GM18867 (cell line): Measurements from ENCODE around the gene KLK15.

Experiments used
- ATAC-seq: cut with Tn5 transposase; IDR thresholded peaks from one replicate; pipeline ENCODE4 v1.9.1; 2021; ENCODE audit warnings: mild to moderate bottlenecking, moderate library complexity; ENCODE audit not compliant: unreplicated experiment

Gene KLK15

DNA sequence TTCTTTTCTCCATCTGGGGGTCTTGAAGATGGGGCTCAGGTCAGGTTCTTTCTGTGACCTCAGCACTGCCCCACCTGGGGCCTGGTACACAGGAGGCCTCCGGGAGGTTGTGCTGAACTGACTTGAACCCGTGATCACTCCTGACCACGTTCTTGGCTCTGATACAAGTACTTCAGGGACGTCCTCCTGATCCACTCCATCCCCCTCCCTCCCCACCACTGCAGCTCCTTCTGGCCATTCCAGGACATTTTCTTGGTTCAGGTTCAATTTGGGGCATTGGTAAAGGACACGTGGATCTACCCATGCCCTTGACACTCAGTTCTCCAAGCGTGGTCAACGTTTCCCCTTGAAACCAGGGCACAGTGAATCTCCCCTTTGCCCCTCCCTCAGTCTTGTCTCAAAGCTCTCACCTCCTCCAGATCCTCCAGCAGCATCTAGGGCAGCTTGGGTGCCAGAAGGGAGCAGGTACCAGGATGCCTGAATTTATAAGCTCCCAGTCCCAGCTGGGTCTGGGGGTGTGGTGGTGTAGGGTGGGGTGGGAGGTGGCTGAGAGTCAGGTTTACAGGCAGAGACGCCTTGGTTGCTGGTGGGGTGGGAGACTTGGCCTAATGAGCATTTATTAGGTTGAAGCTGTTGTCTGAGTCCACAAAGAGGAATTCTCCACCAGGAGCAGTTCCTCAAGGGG lies at the start of gene KLK15:
Gene KLK15 (minus strand): TSS at position 458 of the 685 bp plus-strand sequence. CDS start 2,082 bp downstream, outside the sequence.
- no peak for ATAC-seq

- no peak for ATAC-seq
These were observed 48.8 kb upstream of the KLK15 start for GRCh38 chr19:50882188-50882587.

GRCh38 chr19:50880241-50880640 lies 46.9 kb upstream of the KLK15 start:
- no peak for ATAC-seq

GRCh38 chr19:50878851-50879250 lies 45.5 kb upstream of the KLK15 start:
- ATAC-seq, result no peak

GRCh38 chr19:50877338-50877737 lies 44.0 kb upstream of the KLK15 start:
- no peak for ATAC-seq

DNA sequence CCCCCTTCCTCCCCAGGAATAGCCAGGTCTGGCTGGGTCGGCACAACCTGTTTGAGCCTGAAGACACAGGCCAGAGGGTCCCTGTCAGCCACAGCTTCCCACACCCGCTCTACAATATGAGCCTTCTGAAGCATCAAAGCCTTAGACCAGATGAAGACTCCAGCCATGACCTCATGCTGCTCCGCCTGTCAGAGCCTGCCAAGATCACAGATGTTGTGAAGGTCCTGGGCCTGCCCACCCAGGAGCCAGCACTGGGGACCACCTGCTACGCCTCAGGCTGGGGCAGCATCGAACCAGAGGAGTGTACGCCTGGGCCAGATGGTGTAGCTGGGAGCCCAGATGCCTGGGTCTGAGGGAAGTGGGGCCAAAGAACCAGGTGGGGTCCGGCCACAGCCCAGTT lies 43.1 kb upstream of the KLK15 start:
- ATAC-seq, result no peak

DNA sequence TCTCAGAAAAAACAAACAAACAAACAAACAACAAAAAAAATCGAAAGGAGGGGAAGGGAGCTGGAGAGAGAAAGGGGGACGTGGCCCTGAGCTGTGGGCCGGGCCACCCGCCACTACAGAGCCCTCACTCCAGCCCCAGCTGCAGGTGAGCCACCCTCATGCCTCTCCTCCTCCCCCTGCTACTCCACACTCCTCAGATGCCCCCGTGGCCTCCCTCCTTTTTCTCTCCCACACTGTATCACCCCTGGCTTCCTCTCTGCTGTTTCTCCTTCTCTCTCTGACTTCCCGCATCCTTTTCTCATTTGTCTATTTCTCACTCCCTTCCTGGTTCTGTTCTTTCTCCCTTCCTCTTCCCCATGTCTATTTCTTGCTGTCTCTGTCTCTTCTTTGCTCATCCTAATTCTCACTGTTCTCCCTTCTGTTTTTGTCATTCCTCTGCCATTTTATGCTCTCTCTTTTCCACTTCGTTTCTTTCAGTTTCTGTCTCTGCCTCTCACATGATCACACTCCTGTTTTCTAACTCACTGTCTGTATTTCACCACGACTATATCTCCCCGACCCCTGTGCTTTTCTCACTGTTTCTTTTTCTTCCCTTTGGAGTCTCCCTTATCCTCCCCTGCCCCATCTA lies 42.5 kb upstream of the KLK15 start:
- no peak for ATAC-seq

DNA sequence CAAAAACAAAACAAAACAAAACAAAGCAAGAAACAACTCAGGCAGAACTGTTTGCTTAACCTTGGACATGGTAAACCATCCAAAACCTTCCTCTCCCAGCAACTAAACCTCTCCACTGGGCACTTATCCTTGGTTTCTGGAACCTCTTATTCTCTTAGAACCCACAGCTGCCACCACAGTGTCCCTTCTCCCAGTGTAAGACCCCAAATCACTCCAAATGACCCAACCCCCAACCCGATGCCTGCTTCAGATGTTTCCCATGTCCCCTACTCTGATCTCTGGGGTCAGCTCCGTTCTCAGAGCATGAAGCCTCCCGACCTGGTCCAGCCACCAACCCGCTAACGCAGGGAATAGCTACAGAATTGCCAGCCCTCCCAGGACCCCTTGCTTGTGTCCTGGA lies 40.8 kb upstream of the KLK15 start:
- no peak for ATAC-seq

- ATAC-seq, result no peak
These were observed 39.7 kb upstream of the KLK15 start, which contains the start of gene KLK2 for GRCh38 chr19:50873056-50873455. TSS of gene KLK2 (plus strand) at chr19:50873439. CDS start at chr19:50873474, 35 bp downstream.

DNA sequence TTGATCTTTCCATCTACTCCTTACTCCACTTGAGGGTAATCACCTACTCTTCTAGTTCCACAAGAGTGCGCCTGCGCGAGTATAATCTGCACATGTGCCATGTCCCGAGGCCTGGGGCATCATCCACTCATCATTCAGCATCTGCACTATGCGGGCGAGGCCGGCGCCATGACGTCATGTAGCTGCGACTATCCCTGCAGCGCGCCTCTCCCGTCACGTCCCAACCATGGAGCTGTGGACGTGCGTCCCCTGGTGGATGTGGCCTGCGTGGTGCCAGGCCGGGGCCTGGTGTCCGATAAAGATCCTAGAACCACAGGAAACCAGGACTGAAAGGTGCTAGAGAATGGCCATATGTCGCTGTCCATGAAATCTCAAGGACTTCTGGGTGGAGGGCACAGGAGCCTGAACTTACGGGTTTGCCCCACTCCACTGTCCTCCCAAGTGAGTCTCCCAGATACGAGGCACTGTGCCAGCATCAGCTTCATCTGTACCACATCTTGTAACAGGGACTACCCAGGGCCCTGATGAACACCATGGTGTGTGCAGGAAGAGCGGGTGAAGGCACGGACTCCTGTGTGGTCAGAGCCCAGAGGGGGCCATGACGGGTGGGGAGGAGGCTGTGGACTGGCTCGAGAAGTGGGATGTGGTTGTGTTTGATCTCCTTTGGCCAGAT lies 37.2 kb upstream of the KLK15 start:
- no peak for ATAC-seq

- ATAC-seq, result no peak
These were observed 36.1 kb upstream of the KLK15 start for GRCh38 chr19:50869479-50869878.

DNA sequence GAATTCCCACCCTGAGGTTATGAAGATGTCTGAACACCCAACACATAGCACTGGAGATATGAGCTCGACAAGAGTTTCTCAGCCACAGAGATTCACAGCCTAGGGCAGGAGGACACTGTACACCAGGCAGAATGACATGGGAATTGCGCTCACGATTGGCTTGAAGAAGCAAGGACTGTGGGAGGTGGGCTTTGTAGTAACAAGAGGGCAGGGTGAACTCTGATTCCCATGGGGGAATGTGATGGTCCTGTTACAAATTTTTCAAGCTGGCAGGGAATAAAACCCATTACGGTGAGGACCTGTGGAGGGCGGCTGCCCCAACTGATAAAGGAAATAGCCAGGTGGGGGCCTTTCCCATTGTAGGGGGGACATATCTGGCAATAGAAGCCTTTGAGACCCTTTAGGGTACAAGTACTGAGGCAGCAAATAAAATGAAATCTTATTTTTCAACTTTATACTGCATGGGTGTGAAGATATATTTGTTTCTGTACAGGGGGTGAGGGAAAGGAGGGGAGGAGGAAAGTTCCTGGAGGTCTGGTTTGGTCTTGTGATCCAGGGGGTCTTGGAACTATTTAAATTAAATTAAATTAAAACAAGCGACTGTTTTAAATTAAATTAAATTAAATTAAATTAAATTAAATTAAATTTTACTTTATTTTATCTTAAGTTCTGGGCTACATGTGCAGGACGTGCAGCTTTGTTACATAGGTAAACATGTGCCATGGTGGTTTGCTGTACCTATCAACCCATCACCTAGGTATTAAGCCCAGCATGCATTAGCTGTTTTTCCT lies 28.3 kb upstream of the KLK15 start:
- no peak for ATAC-seq

DNA sequence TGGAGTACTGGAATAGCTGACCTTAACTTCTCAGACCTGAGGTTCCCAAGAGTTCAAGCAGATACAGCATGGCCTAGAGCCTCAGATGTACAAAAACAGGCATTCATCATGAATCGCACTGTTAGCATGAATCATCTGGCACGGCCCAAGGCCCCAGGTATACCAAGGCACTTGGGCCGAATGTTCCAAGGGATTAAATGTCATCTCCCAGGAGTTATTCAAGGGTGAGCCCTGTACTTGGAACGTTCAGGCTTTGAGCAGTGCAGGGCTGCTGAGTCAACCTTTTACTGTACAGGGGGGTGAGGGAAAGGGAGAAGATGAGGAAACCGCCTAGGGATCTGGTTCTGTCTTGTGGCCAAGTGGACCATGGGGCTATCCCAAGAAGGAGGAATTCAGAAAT lies 27.6 kb upstream of the KLK15 start:
- ATAC-seq, result no peak

- no peak for ATAC-seq
These were observed 26.5 kb upstream of the KLK15 start for GRCh38 chr19:50859849-50860248.

GRCh38 chr19:50858886-50859285 lies 25.5 kb upstream of the KLK15 start:
- ATAC-seq, result no peak

- ATAC-seq, result no peak
These were observed 24.0 kb upstream of the KLK15 start for GRCh38 chr19:50857366-50857765.

DNA sequence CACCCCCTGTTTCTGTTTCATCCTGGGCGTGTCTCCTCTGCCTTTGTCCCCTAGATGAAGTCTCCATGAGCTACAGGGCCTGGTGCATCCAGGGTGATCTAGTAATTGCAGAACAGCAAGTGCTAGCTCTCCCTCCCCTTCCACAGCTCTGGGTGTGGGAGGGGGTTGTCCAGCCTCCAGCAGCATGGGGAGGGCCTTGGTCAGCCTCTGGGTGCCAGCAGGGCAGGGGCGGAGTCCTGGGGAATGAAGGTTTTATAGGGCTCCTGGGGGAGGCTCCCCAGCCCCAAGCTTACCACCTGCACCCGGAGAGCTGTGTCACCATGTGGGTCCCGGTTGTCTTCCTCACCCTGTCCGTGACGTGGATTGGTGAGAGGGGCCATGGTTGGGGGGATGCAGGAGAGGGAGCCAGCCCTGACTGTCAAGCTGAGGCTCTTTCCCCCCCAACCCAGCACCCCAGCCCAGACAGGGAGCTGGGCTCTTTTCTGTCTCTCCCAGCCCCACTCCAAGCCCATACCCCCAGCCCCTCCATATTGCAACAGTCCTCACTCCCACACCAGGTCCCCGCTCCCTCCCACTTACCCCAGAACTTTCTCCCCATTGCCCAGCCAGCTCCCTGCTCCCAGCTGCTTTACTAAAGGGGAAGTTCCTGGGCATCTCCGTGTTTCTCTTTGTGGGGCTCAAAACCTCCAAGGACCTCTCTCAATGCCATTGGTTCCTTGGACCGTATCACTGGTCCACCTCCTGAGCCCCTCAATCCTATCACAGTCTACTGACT lies 21.4 kb upstream of the KLK15 start, which contains the start of gene KLK3:
Gene KLK3 (plus strand): TSS at position 280 of the 775 bp plus-strand sequence. CDS start 41 bp downstream, at position 321.
- ATAC-seq, result no peak

DNA sequence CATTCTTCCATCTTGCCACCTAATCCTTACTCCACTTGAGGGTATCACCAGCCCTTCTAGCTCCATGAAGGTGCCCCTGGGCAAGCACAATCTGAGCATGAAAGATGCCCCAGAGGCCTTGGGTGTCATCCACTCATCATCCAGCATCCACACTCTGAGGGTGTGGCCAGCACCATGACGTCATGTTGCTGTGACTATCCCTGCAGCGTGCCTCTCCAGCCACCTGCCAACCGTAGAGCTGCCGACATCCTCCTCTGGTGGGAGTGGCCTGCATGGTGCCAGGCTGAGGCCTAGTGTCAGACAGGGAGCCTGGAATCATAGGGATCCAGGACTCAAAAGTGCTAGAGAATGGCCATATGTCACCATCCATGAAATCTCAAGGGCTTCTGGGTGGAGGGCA lies 18.2 kb upstream of the KLK15 start:
- ATAC-seq, result no peak

DNA sequence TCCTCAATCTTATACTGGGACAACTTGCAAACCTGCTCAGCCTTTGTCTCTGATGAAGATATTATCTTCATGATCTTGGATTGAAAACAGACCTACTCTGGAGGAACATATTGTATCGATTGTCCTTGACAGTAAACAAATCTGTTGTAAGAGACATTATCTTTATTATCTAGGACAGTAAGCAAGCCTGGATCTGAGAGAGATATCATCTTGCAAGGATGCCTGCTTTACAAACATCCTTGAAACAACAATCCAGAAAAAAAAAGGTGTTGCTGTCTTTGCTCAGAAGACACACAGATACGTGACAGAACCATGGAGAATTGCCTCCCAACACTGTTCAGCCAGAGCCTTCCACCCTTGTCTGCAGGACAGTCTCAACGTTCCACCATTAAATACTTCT lies 17.4 kb upstream of the KLK15 start:
- ATAC-seq, result no peak

- ATAC-seq, result no peak
These were observed 11.0 kb upstream of the KLK15 start for GRCh38 chr19:50844296-50844935.
